ENCODE measurements around the gene GPR61. TPM values are rescaled to one million over a fixed set of nuclear protein-coding genes. Genes with fewer than 3 reads are reported as not detected.

GPR61 gene
- polyA plus RNA-seq, 3 donors, result 0.28 TPM; not detected in 2

DNA sequence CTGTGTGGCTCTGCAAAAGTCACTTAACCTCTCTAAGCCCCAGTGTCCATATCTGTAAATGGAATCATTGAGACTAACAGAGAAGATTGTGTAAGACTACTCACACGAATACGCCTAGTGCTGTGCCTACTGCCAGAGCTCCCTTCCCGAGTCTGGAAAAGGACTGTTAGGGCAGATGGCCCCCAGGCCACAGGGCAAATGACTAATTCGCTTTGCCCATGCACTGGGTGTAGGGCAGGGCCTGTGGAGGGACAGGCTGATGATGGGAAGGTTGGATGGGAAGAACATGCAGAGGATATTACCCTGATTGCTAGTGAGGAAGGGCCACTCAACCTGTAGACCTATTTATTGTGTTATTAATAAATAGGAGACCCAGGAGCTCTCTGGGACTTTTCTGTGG lies 4.2 kb upstream of the GPR61 start:
- H3K4me2 ChIP-seq (replicated peaks; ENCODE audit: extremely low read depth, low read length, poor library complexity, severe bottlenecking), result no peak overlapping the region
- H3K4me1 ChIP-seq (ENCODE audit: control insufficient read depth in 1 of 2, insufficient read depth in 2 of 2, low read length in 2 of 2), result peaks cover 10 to 11% of the 10 kb centered on the region in 2 donors
- H3K79me2 ChIP-seq (ENCODE audit: insufficient read depth, low read length), result no peaks in the 10 kb centered on the region
- TF ChIP-seq, protein P1, sequence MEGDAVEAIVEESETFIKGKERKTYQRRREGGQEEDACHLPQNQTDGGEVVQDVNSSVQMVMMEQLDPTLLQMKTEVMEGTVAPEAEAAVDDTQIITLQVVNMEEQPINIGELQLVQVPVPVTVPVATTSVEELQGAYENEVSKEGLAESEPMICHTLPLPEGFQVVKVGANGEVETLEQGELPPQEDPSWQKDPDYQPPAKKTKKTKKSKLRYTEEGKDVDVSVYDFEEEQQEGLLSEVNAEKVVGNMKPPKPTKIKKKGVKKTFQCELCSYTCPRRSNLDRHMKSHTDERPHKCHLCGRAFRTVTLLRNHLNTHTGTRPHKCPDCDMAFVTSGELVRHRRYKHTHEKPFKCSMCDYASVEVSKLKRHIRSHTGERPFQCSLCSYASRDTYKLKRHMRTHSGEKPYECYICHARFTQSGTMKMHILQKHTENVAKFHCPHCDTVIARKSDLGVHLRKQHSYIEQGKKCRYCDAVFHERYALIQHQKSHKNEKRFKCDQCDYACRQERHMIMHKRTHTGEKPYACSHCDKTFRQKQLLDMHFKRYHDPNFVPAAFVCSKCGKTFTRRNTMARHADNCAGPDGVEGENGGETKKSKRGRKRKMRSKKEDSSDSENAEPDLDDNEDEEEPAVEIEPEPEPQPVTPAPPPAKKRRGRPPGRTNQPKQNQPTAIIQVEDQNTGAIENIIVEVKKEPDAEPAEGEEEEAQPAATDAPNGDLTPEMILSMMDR (IDR thresholded peaks at IDR 0.05), result no peak
- Mint-ChIP-seq H3K4me1 (peaks cover 9% of the 10 kb centered on the region), H3K27me3 (ENCODE audit: low read depth in 3 of 3) (peaks cover 2 to 4% (median 2%) of the 10 kb centered on the region in 3 donors), H3K9me3 (no peaks in the 10 kb centered on the region), H3K27ac (no peak overlapping the region), H3K36me3 (no peaks in the 10 kb centered on the region), H3K4me3 (no peak overlapping the region)
- H4K20me1 ChIP-seq (ENCODE audit: insufficient read depth, low read length), result no peaks in the 10 kb centered on the region
- no peak overlapping the region for H2AFZ ChIP-seq (ENCODE audit: insufficient read depth, low read depth, low read length, poor library complexity, severe bottlenecking)
- no peak overlapping the region for H3K27ac ChIP-seq (ENCODE audit: low read depth in 1 of 2, low read length in 2 of 2)
- no peak for DNase-seq
- no peaks in the 10 kb centered on the region for H3K27me3 ChIP-seq (ENCODE audit: control insufficient read depth in 2 of 2, insufficient read depth in 2 of 2, low read length in 2 of 2)
- H3K36me3 ChIP-seq (replicated peaks in 1 of 2; ENCODE audit: control insufficient read depth in 1 of 2, insufficient read depth in 2 of 2, low read length in 2 of 2), result no peaks in the 10 kb centered on the region
- WGBS (ENCODE audit: insufficient coverage), result 80% methylated on average over 4 of the region's 4 CpGs
- H3K4me3 ChIP-seq (replicated peaks in 1 of 3; ENCODE audit: low read depth in 2 of 3, low read length in 3 of 3), result no peak overlapping the region
- no peaks in the 10 kb centered on the region for H3K9me3 ChIP-seq (replicated peaks in 1 of 2; ENCODE audit: control insufficient read depth in 1 of 2, insufficient read depth in 1 of 2, low read length in 2 of 2)
- H3K9ac ChIP-seq (ENCODE audit: insufficient read depth, low read length, poor library complexity, severe bottlenecking), result no peak overlapping the region
- intact Hi-C loops (cut with micrococcal nuclease), result loop anchor here in 1 of 2 donors (10.0 kb wide), 1 partner anchor 261 kb away; no protein-coding TSS in a partner anchor

DNA sequence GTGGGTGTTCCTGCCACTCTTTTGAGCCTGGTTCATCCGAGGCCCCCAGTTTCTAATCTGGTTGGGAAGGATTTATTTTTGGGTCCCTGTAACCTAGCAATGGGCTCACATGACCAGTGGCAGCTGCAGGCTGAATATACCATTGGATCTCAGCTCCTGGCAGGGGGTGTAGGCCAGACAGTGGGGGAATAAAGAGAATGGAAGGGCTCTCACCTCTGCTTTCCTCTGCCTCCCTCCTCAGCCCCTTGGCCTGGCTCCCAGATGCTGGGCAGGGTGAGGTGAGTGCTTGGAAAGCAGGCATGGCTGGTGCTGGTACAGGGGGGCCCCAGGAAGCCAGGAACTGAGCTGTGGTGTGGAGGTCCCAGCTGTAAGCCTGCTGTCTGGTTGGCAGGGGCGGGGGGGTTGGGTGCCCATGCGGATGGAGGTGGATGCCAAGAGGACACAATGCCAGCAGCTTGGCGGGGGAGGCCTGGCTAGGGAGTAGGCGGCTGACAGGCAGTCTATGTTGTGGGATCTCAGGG lies 3.6 kb upstream of the GPR61 start:
- no peaks in the 10 kb centered on the region for H3K79me2 ChIP-seq (ENCODE audit: insufficient read depth, low read length)
- Mint-ChIP-seq H3K9me3 (no peaks in the 10 kb centered on the region), H3K36me3 (no peaks in the 10 kb centered on the region), H3K27ac (no peak overlapping the region), H3K27me3 (ENCODE audit: low read depth in 3 of 3) (peaks cover 2 to 4% (median 2%) of the 10 kb centered on the region in 3 donors), H3K4me1 (peaks cover 9% of the 10 kb centered on the region), H3K4me3 (no peak overlapping the region)
- H3K9me3 ChIP-seq (replicated peaks in 1 of 2; ENCODE audit: control insufficient read depth in 1 of 2, insufficient read depth in 1 of 2, low read length in 2 of 2), result no peaks in the 10 kb centered on the region
- H3K27ac ChIP-seq (ENCODE audit: low read depth in 1 of 2, low read length in 2 of 2), result no peak overlapping the region
- H3K4me2 ChIP-seq (replicated peaks; ENCODE audit: extremely low read depth, low read length, poor library complexity, severe bottlenecking), result no peak overlapping the region
- no peaks in the 10 kb centered on the region for H3K27me3 ChIP-seq (ENCODE audit: control insufficient read depth in 2 of 2, insufficient read depth in 2 of 2, low read length in 2 of 2)
- no peak overlapping the region for H2AFZ ChIP-seq (ENCODE audit: insufficient read depth, low read depth, low read length, poor library complexity, severe bottlenecking)
- no peaks in the 10 kb centered on the region for H4K20me1 ChIP-seq (ENCODE audit: insufficient read depth, low read length)
- peaks cover 10 to 11% of the 10 kb centered on the region in 2 donors for H3K4me1 ChIP-seq (ENCODE audit: control insufficient read depth in 1 of 2, insufficient read depth in 2 of 2, low read length in 2 of 2)
- no peak overlapping the region for H3K4me3 ChIP-seq (replicated peaks in 1 of 3; ENCODE audit: low read depth in 2 of 3, low read length in 3 of 3)
- WGBS (ENCODE audit: insufficient coverage), result 69% methylated on average over 5 of the region's 5 CpGs
- no peak overlapping the region for H3K9ac ChIP-seq (ENCODE audit: insufficient read depth, low read length, poor library complexity, severe bottlenecking)
- H3K36me3 ChIP-seq (replicated peaks in 1 of 2; ENCODE audit: control insufficient read depth in 1 of 2, insufficient read depth in 2 of 2, low read length in 2 of 2), result no peaks in the 10 kb centered on the region
- intact Hi-C loops (cut with micrococcal nuclease), result loop anchor here in 1 of 2 donors (10.0 kb wide), 1 partner anchor 261 kb away; no protein-coding TSS in a partner anchor
- TF ChIP-seq, protein P1 (IDR thresholded peaks at IDR 0.05), result no peak
- no peak for DNase-seq

Data from CD14-positive monocyte (primary cell).